ENCODE data around the gene SLC16A11. TPM values are rescaled to one million over a fixed set of nuclear protein-coding genes. Genes with fewer than 3 reads are reported as not detected.
A peak's percentile ranks its signal among the peaks of the same experiment; 100 is the strongest.

The SLC16A11 gene
- total and polyA plus RNA-seq, 9 of the 15 experiments (the other 6 are each of a cell fraction or from before 2014, with no cell fraction given) = not detected

DNA sequence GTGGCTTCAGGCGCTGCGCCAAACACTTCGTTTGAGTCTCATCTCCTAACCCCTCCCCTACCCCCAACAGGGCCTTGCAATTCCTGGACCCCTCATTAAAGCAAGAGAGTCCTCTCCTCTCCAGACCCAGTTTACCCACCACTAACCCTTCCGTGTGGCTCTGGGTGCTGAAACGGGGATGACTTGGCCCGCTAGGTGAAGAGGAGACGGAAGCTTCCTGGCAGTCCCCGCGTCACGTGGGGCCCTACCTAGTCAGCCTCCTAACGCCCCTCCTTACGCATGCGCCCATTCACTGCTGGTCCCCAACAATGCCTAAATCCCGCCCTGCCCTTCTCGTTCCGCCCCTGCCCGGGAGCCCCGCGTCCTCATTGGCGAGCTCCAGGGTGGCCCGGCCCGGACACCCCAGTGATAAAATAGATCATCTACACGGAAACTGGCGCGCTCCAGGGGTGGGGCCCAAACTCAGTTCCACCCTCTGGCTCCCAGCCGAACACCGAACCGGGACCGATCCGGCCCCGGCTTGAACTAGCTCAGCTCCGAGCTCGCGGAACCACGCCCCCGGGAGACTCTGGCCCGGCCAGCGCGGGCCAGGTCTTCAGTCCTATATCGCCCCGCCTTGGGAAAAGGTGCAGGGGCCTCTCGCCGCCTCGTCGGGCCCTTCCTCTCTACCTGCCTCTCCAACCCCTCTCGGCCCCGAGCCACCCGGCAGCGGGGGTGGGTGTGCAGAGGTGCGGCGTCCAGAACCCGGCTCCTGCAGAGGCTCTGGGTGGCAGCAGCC lies 8.1 kb downstream of the SLC16A11 start, which contains the start of gene SLC16A13 (continued):
- TF ChIP-seq, protein P1, sequence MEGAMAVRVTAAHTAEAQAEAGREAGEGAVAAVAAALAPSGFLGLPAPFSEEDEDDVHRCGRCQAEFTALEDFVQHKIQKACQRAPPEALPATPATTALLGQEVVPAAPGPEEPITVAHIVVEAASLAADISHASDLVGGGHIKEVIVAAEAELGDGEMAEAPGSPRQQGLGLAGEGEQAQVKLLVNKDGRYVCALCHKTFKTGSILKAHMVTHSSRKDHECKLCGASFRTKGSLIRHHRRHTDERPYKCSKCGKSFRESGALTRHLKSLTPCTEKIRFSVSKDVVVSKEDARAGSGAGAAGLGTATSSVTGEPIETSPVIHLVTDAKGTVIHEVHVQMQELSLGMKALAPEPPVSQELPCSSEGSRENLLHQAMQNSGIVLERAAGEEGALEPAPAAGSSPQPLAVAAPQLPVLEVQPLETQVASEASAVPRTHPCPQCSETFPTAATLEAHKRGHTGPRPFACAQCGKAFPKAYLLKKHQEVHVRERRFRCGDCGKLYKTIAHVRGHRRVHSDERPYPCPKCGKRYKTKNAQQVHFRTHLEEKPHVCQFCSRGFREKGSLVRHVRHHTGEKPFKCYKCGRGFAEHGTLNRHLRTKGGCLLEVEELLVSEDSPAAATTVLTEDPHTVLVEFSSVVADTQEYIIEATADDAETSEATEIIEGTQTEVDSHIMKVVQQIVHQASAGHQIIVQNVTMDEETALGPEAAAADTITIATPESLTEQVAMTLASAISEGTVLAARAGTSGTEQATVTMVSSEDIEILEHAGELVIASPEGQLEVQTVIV (CRISPR knock-in tag; IDR thresholded peaks at IDR 0.05; ENCODE audit: borderline replicate concordance) = no peak
- TF ChIP-seq BMI1 (IDR thresholded peaks at IDR 0.05; ENCODE audit: low read length) (no peak), POLR2AphosphoS2 (IDR thresholded peaks at IDR 0.05; ENCODE audit: low read length) (peak; percentile 45; the same call in 1 of the 2 replicates), NR4A1 (CRISPR knock-in tag; IDR thresholded peaks at IDR 0.05) (no peak), NR4A1 (tag; IDR thresholded peaks at IDR 0.05) (no peak), MCM5 (IDR thresholded peaks at IDR 0.05; ENCODE audit: low read depth) (no peak), ZNF589 (CRISPR knock-in tag; IDR thresholded peaks at IDR 0.05; ENCODE audit: low read depth) (no peak), ZNF124 (CRISPR knock-in tag; IDR thresholded peaks at IDR 0.05) (no peak), HDAC1 (IDR thresholded peaks at IDR 0.05) (no peak), CCNT2 (IDR thresholded peaks at IDR 0.05; ENCODE audit: borderline replicate concordance, extremely low read depth, insufficient read length, low read depth, low read length) (no peak)
- TF ChIP-seq, protein P2, sequence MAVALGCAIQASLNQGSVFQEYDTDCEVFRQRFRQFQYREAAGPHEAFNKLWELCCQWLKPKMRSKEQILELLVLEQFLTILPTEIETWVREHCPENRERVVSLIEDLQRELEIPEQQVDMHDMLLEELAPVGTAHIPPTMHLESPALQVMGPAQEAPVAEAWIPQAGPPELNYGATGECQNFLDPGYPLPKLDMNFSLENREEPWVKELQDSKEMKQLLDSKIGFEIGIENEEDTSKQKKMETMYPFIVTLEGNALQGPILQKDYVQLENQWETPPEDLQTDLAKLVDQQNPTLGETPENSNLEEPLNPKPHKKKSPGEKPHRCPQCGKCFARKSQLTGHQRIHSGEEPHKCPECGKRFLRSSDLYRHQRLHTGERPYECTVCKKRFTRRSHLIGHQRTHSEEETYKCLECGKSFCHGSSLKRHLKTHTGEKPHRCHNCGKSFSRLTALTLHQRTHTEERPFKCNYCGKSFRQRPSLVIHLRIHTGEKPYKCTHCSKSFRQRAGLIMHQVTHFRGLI (CRISPR knock-in tag; IDR thresholded peaks at IDR 0.05) = no peak
- TF ChIP-seq, protein P3, sequence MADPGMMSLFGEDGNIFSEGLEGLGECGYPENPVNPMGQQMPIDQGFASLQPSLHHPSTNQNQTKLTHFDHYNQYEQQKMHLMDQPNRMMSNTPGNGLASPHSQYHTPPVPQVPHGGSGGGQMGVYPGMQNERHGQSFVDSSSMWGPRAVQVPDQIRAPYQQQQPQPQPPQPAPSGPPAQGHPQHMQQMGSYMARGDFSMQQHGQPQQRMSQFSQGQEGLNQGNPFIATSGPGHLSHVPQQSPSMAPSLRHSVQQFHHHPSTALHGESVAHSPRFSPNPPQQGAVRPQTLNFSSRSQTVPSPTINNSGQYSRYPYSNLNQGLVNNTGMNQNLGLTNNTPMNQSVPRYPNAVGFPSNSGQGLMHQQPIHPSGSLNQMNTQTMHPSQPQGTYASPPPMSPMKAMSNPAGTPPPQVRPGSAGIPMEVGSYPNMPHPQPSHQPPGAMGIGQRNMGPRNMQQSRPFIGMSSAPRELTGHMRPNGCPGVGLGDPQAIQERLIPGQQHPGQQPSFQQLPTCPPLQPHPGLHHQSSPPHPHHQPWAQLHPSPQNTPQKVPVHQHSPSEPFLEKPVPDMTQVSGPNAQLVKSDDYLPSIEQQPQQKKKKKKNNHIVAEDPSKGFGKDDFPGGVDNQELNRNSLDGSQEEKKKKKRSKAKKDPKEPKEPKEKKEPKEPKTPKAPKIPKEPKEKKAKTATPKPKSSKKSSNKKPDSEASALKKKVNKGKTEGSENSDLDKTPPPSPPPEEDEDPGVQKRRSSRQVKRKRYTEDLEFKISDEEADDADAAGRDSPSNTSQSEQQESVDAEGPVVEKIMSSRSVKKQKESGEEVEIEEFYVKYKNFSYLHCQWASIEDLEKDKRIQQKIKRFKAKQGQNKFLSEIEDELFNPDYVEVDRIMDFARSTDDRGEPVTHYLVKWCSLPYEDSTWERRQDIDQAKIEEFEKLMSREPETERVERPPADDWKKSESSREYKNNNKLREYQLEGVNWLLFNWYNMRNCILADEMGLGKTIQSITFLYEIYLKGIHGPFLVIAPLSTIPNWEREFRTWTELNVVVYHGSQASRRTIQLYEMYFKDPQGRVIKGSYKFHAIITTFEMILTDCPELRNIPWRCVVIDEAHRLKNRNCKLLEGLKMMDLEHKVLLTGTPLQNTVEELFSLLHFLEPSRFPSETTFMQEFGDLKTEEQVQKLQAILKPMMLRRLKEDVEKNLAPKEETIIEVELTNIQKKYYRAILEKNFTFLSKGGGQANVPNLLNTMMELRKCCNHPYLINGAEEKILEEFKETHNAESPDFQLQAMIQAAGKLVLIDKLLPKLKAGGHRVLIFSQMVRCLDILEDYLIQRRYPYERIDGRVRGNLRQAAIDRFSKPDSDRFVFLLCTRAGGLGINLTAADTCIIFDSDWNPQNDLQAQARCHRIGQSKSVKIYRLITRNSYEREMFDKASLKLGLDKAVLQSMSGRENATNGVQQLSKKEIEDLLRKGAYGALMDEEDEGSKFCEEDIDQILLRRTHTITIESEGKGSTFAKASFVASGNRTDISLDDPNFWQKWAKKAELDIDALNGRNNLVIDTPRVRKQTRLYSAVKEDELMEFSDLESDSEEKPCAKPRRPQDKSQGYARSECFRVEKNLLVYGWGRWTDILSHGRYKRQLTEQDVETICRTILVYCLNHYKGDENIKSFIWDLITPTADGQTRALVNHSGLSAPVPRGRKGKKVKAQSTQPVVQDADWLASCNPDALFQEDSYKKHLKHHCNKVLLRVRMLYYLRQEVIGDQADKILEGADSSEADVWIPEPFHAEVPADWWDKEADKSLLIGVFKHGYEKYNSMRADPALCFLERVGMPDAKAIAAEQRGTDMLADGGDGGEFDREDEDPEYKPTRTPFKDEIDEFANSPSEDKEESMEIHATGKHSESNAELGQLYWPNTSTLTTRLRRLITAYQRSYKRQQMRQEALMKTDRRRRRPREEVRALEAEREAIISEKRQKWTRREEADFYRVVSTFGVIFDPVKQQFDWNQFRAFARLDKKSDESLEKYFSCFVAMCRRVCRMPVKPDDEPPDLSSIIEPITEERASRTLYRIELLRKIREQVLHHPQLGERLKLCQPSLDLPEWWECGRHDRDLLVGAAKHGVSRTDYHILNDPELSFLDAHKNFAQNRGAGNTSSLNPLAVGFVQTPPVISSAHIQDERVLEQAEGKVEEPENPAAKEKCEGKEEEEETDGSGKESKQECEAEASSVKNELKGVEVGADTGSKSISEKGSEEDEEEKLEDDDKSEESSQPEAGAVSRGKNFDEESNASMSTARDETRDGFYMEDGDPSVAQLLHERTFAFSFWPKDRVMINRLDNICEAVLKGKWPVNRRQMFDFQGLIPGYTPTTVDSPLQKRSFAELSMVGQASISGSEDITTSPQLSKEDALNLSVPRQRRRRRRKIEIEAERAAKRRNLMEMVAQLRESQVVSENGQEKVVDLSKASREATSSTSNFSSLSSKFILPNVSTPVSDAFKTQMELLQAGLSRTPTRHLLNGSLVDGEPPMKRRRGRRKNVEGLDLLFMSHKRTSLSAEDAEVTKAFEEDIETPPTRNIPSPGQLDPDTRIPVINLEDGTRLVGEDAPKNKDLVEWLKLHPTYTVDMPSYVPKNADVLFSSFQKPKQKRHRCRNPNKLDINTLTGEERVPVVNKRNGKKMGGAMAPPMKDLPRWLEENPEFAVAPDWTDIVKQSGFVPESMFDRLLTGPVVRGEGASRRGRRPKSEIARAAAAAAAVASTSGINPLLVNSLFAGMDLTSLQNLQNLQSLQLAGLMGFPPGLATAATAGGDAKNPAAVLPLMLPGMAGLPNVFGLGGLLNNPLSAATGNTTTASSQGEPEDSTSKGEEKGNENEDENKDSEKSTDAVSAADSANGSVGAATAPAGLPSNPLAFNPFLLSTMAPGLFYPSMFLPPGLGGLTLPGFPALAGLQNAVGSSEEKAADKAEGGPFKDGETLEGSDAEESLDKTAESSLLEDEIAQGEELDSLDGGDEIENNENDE (IDR thresholded peaks at IDR 0.05; ENCODE audit: low read depth, low read length) = no peak
